HG03280 (cell line): ENCODE data around the gene RETREG2.

ENCODE experiments used
- ATAC-seq: cut with Tn5 transposase; IDR thresholded peaks from one replicate; pipeline ENCODE4 v1.9.1; 2021; ENCODE audit warnings: mild to moderate bottlenecking, moderate library complexity; ENCODE audit not compliant: unreplicated experiment

RETREG2 gene, protein sequence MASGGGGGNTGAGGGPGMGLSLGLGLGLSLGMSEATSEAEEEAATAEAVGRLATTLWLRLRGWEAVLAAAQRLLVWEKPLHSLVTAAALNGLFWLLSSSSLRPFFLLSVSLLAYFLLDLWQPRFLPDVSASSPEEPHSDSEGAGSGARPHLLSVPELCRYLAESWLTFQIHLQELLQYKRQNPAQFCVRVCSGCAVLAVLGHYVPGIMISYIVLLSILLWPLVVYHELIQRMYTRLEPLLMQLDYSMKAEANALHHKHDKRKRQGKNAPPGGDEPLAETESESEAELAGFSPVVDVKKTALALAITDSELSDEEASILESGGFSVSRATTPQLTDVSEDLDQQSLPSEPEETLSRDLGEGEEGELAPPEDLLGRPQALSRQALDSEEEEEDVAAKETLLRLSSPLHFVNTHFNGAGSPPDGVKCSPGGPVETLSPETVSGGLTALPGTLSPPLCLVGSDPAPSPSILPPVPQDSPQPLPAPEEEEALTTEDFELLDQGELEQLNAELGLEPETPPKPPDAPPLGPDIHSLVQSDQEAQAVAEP

DNA sequence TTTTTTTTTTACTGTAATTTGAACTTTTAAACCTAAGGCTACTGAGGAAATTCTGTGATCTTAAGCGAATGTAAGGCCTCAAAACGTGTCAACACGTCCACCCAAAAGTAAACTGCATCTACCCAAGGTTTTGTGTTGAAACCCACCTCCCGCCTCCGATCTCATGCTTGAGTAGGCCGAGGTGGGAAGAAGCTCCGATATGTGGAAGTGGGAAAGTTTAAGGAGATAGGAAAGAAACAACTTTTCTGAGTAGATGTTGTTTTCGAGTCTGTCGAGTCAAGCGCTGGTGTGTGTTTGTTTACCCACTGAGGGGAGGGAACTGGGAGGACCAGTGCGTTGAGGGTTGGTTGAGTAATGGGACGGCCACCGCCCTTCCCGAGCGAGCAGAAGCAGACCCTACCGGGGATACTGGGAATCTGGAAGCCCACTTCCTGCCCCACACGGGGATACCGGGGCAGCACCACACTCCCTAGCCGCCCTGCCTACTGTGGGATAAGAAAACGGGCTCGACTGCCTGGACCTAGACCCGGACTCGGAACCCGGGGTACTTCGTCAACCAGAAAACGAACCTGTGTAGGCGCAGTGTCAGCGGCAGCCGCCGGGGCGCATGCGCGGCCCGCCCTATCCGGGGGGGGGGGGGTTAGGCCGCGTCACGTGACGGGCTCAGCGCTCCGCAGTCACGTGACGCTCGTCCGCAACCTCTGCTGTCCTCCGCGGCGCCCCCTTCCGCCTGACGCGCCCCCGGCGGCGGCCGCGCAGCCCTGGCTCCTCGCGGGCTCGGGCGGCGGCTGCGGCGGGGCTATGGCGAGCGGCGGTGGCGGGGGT is at the start of gene RETREG2:
TSS of gene RETREG2 (plus strand) at position 724 of the 825 bp plus-strand sequence. CDS start at position 802, 78 bp downstream.
- ATAC-seq = peak; percentile 44

DNA sequence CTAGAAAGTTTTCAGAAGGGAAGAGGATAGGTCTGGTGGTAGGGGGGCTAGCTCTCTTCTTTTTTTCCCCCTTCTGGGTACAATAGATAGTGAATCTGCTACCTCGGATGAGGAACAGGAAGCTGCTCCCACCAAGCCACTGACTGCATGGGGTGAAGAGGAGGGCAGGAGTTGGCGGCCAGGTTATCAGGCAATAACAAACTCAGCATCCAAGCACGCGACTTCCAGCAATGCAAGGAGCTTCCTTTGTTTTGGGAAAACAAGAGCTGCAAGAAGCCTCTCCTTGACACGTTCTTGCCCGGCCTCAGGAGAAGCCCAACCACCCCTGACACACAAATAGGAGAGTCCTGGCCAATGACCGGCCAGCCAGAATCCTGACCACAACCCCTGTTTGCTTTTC is 49.7 kb upstream of the RETREG2 start:
- ATAC-seq = no peak

DNA sequence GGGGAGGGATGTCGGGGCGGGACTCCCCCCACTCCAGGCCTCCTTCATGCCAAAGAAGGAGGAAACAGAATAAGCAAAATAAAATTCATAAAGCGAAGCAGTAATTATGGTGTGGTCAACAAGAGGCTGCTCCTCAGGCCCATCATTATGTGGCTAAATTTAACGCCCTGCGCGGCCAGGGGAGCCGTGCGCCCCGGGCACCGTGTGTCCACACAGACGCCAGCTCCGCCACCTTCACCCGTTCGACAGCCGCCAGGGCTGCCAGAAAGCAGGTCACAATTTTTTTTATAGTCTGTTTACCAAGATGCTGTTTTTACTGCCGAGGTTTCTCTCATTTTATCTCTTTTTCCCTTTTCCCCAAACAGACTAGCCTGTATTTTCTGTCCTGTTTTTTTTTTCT is 48.5 kb upstream of the RETREG2 start:
- ATAC-seq = no peak

GRCh38 chr2:219131327-219131726 is 46.7 kb upstream of the RETREG2 start:
- ATAC-seq = no peak

- ATAC-seq = no peak
Measured at GRCh38 chr2:219131744-219132143, 46.3 kb upstream of the RETREG2 start.

DNA sequence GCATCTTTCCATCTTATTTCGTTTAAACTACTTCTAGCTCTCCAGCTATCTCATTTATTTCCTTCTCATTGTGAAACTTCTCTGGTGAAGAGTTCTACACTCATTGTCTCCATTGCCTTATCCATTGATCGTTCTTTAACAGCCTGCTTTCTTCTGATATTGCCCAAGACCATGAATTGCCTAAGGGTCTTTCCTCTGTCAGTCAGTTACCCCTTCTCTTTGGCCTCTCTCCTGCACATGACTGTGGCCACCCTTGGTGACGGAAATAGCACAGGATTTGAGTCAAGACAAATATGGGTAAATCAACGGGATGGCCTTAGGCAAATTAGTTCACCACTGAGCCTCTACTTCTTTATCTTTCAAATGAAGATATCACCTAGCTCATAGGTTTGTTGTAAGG is 44.1 kb upstream of the RETREG2 start:
- ATAC-seq = no peak

DNA sequence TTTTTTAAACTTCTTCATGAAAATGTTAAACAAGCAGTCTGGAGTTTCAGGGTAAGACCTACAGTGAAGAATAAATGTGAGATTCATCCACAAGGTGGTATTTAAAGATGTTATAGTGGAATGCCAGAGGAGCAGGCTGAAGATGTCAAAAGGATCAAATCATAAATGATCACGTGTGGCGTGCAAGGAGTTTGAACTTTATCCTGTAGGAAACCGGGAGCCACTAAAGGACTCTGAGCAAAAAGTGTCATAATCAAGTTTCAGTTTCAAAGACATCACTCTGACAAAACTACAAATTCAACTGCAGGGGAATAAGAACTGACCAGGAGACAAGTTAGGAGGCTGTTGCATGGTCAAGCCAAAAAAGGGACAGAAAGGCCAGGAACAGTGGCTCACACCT is 37.4 kb upstream of the RETREG2 start:
- no peak for ATAC-seq

DNA sequence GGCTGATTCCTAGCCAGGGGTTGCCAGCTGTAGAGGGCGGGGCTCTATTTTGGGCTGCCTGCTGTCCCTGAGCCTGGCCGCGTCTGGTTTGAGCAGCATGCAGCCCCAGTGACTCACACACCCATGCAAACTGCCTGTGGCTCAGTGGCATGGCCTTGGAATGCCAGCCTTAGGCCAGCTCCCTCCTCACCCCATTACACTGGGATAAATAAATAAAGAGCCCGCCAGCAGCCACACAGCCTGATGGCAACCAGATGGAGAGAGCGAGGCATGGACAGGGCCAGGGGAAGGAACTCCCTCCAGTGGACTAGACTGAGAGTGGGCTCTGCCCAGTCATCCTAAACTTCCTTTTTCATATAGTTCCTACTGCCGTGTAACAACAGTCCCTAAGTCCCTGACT is 35.7 kb upstream of the RETREG2 start:
- no peak for ATAC-seq

GRCh38 chr2:219149667-219150066 is 28.4 kb upstream of the RETREG2 start:
- no peak for ATAC-seq

DNA sequence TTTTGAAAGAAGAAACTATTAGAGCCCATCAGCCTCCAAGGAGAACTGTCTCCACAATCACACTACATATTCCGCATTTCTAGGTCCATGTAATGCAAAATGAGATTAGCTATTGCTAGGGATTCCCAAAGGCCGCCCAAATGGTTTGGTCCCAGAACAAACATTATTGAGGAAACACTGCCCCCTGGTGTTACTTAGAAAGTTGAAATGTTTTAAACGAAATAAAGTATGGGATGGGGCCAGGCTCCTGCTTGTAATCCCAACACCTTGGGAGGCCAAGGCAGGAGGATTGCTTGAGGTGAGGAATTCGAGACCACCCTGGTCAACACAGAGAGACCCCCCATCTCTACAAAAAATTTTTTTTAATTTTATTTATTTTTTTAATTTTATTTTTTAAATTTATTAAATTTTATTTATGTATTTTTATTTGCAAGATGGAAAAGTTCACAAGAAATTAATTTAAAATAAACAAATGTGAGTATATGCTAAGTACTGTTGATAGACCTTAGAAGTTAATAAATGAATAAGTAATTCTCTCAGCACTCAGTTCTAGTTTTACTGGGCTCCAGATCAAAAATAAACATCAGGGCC is 22.9 kb upstream of the RETREG2 start:
- ATAC-seq = no peak

GRCh38 chr2:219157396-219157795 is 20.7 kb upstream of the RETREG2 start:
- no peak for ATAC-seq

GRCh38 chr2:219158025-219158424 is 20.1 kb upstream of the RETREG2 start:
- ATAC-seq = no peak

GRCh38 chr2:219158586-219158985 is 19.5 kb upstream of the RETREG2 start:
- no peak for ATAC-seq

- ATAC-seq = no peak
Measured at GRCh38 chr2:219159771-219160185, 18.3 kb upstream of the RETREG2 start.

GRCh38 chr2:219160186-219161017 is 17.7 kb upstream of the RETREG2 start, which contains the start of gene NHEJ1:
TSS of gene NHEJ1 (minus strand) at chr2:219160815. CDS start at chr2:219158362, 2,453 bp downstream.
- peak; percentile 86 for ATAC-seq

DNA sequence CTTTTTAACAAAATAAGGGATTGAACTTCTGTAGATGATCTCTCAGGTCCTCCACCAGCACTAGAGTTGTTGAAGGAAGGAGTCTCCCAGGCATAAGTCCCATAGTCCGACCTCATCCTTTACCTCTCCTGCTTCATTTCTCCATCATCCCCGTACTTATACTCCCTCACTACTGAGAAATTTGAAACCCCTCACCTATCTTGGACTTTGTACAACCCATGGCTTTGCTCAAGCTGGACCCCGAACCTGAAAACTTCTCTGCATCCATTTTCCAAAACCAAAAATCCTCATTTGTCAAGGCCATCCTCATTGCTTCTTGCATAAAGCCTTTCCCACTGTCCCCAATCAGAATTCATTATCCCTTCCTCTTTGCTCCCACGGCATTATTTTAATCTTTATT is 17.0 kb upstream of the RETREG2 start:
- no peak for ATAC-seq

GRCh38 chr2:219163156-219163555 is 14.9 kb upstream of the RETREG2 start:
- no peak for ATAC-seq

DNA sequence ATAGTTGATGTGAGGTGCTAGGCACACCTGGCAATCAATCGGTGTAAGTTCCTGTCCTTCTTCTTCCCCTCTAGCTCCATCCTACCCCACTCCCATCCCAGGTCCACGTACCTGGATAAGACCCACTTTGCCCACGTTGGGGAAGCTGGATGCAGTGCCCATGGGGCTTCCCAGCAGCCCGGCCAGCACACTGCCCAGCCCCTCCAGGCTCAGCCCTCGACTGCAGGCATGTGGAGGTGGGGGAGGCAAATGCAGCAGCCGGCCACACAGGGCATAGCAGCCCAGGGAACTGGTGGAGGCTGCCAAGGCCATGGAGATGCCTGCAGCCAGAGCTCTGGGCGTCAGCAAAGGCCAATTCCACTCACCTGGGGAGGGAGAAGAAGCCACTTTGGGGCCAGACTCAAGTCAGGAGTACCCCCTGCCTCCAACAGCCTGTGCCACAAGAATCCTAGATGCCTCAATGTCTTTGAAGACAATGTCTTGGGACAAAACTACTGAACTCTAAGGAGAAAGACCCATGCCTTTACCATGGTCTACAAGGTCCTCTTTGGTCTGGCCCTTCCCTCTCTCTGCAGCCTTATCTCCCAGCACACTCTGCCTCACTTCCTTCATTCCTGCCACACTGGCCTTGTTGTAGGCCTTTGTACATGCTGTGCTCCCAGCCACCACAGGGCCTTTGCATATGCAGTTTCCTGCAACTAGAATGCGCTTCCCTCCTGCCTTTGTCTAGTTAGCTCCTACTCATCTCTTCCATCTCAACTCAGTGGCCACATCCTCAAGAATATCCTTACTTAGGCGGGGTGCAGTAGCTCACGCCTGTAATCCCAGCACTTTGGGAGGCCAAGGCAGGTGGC is 12.8 kb upstream of the RETREG2 start:
- no peak for ATAC-seq

GRCh38 chr2:219167997-219168396 is 10.1 kb upstream of the RETREG2 start:
- ATAC-seq = no peak
